T-helper 2 cell treated with Interferon-gamma antibody and Interleukin-4, amounts not matched to agents 5 μg/mL and 100 μg/mL, for 36 hours (primary cell): ENCODE results near the gene RAC2.

Source experiments
- DNase-seq: peaks from one replicate; pipeline ENCODE4 v3.0.0; 2021; ENCODE audit warnings: low spot score
- H3K27ac Mint-ChIP-seq: one replicate; pipeline ENCODE4 v1.8.0; 2021; ENCODE audit warnings: mild to moderate bottlenecking, mixed read lengths
- H3K27me3 Mint-ChIP-seq: one replicate; pipeline ENCODE4 v1.8.0; 2021; ENCODE audit warnings: low read depth, mixed read lengths
- H3K36me3 Mint-ChIP-seq: one replicate; pipeline ENCODE4 v1.8.0; 2021; ENCODE audit warnings: low read depth, mixed read lengths
- H3K4me1 Mint-ChIP-seq: one replicate; pipeline ENCODE4 v1.8.0; 2021; ENCODE audit warnings: low read depth, mixed read lengths
- H3K4me3 Mint-ChIP-seq: one replicate; pipeline ENCODE4 v1.8.0; 2022; ENCODE audit warnings: mild to moderate bottlenecking, moderate library complexity, mixed read lengths
- H3K9me3 Mint-ChIP-seq: one replicate; pipeline ENCODE4 v1.8.0; 2021; ENCODE audit warnings: mixed read lengths

The RAC2 gene

DNA sequence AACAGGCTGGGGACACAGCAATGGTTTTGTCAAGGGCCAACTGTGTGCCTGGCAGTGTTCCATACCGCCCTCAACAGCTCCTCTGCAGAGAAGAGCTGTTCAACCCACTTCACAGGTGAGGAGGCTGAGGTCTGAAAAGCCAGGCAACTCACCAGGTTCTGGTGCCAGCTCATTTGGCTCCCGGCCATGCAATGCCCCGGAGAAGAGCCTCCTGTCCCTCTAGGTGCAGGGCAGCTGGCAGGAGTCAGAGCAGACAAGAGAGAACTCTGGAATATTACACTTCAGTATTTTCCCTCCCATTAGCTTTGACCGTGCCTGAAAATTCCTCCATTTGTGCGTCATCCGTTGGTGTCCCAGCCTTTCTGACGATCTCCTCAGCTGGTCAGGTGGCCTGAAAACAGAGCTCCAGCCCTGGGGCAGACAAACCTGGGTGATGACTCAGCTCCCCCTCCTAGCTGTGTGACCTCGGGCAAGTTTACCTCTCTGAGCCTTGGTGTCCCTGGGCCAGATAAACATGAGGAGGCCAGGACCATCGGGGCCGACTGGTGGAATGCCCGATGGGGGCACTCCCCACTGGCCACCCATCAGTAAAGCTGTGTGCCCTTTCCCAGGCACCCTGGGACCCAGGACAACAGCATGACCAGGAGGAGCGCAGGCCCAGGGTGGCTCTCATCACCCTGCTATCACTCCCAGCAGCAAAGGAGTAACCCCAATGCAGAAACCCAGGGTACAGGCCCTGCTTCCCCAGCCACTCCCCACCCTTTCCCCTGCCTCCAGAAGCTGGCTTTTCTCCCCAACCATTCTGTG lies 46.4 kb downstream of the RAC2 start:
- peaks cover 1% of the 10 kb centered on the region for H3K9me3 Mint-ChIP-seq
- peaks cover 6% of the 10 kb centered on the region for H3K36me3 Mint-ChIP-seq
- H3K4me3 Mint-ChIP-seq = peak overlapping the region; percentile 88
- no peaks in the 10 kb centered on the region for H3K27me3 Mint-ChIP-seq
- no peak for DNase-seq
- peak overlapping the region; percentile 80 for H3K27ac Mint-ChIP-seq
- H3K4me1 Mint-ChIP-seq = peaks cover 42% of the 10 kb centered on the region

DNA sequence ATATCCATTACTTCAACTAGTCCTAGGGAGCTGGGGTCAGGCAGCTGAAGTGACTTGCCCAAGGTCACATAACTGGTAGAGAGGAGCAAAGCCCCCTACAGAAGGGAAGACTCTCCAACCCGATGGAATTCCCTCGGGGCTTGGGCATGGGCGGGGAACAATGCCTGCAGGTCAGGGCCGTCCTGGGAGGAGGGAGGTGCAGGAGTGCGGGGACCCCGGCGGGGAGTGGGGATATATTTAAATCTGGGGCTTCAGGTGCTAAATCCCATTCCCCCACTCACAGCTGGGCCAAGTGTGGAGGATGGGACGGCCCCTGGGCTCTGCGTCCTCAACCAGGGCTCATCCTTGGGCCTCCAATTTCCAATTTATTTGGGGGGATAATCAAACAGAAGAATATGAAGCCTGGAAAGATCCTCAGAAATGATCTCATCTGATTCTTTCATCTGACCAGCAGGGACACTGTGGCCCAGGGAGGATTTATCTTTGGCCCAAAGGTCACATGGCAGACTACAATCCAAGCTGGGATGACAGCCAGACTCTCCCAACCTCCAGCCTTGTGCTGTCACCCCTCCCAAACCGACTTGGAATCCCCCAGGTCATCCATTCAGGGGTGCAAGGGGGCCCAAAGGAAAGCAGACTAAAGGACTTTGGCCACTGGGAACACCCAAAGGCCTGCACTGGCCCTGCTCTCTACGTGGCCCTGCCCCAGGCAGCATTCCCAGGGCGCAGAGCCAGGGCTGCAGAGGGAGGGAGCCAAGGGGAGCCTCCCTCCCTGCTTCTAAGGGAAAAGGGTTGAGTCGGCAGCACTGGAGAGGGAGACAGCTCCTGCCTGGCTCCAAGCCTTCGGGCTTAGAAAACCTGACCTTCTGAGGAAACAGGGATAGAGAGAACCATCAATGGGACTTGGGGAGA lies 47.3 kb downstream of the RAC2 start:
- no peak for DNase-seq
- Mint-ChIP-seq H3K36me3 (peaks cover 9% of the 10 kb centered on the region), H3K4me1 (peaks cover 46% of the 10 kb centered on the region), H3K4me3 (no peak overlapping the region), H3K27me3 (no peaks in the 10 kb centered on the region), H3K9me3 (peaks cover 4% of the 10 kb centered on the region), H3K27ac (no peak overlapping the region)

DNA sequence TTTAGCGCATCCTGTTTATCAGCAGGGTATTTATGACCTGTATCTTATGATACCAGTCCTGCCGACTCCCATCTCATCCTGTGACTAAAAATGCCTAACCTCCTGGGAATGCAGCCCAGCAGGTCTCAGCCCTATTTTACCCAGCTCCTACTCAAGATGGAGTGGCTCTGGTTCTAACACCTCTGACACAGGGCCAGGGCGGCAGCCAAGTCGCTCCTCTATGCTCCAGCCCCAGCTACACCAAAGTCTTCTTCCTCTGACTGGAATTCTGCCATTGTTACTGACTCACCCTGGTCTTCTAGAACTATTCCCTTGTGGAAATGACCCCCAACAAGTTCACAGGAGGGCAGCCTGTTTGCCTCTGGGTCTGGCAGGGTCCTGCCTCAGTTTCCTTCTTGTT lies 48.1 kb downstream of the RAC2 start:
- Mint-ChIP-seq H3K27ac (no peak overlapping the region), H3K9me3 (peaks cover 4% of the 10 kb centered on the region), H3K4me3 (no peak overlapping the region), H3K4me1 (peaks cover 46% of the 10 kb centered on the region), H3K27me3 (no peaks in the 10 kb centered on the region), H3K36me3 (peaks cover 9% of the 10 kb centered on the region)
- no peak for DNase-seq

DNA sequence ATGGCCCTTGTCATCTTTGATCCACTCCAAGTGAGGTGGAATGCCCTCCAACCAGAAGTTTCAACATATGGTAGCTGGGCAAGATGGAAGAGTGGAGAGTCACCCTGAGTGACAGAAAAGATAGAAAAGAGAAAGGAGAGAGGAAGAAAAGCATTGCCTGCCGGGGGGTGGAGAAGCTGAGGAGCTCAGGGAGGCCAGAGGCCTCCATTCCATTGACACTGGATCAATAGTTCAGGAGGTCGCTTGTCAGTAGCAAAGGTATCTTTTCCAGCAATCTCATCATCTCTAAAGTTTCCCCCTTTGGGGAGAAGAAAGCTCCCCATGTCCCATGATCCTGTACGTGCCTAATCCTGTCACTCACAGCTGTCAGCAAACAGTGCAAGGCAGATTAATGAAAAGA lies 49.3 kb downstream of the RAC2 start:
- H3K4me1 Mint-ChIP-seq = peaks cover 44% of the 10 kb centered on the region
- H3K4me3 Mint-ChIP-seq = no peak overlapping the region
- H3K27ac Mint-ChIP-seq = peak overlapping the region; percentile 83
- H3K9me3 Mint-ChIP-seq = peaks cover 4% of the 10 kb centered on the region
- H3K27me3 Mint-ChIP-seq = no peaks in the 10 kb centered on the region
- peaks cover 13% of the 10 kb centered on the region for H3K36me3 Mint-ChIP-seq
- DNase-seq = no peak

DNA sequence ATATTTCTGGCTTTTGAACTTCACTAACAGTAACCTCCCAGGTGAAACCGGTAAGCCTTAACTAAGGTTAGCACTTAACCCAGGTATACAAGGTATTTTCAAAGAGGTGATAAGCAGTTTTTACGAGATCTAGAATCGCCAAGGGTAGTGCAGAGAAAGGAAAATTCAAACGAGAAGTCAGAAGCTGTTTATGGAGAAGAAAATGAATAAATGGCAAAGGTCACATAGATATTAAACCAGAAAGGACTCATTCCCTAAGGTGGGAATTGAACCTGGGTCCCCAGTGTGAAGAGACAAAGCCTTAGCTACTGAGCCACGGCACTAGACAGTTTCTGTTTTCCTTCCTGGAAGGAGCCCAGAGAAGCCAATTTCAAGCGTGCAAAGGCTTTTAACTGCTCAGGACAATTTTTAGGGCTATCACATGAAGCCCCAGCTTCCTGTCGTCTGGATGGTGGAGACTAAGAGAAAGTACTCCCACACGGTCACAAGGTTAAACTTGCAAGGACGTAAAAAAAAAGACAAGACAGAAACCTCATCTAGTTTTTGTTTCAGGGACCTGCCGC lies 50.4 kb downstream of the RAC2 start:
- Mint-ChIP-seq H3K4me3 (peak overlapping the region; percentile 49), H3K4me1 (peaks cover 50% of the 10 kb centered on the region), H3K36me3 (peaks cover 17% of the 10 kb centered on the region), H3K9me3 (peaks cover 4% of the 10 kb centered on the region), H3K27me3 (no peaks in the 10 kb centered on the region), H3K27ac (peak overlapping the region; percentile 83)
- DNase-seq = peak; percentile 53

DNA sequence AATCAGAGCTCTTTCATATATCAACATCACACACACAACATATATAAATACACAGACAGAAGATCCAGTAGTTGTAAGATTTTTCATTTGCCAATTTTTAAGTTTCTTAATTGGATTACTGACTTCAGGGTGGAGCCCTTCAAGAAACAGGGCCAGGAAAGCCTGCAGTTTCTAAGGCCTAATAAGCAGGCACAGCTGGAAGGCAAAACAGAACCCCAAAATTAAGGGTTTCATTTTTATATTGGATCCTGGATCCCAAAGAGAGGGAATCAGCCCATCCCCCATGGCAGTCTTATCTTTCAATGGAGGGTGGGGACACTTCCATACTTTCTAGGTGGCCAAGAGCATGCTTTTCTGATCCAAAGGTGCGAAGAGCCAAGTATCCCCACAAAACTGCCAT lies 51.3 kb downstream of the RAC2 start:
- Mint-ChIP-seq H3K36me3 (peaks cover 17% of the 10 kb centered on the region), H3K27ac (no peak overlapping the region), H3K4me3 (no peak overlapping the region), H3K4me1 (peaks cover 46% of the 10 kb centered on the region), H3K27me3 (no peaks in the 10 kb centered on the region), H3K9me3 (peaks cover 4% of the 10 kb centered on the region)
- no peak for DNase-seq

DNA sequence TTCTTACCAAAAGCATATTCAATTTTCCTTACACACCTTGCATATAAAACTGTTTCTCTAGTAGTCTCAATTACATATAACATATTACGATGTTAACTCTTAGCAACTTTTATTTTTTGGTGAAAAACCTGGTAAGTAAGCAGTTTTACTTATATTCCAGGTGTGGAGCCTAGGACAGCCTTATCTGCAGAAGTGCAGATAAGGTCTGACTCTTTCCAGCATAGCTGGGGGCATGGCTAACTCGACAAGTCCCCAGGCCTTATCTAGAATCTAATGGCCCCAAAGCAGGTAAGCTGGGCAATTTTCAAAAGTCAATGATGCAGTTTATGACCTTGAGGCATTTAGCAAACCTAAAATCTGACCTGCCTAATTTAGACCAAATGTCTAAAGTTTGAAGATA lies 51.9 kb downstream of the RAC2 start:
- Mint-ChIP-seq H3K4me3 (no peak overlapping the region), H3K27ac (no peak overlapping the region), H3K36me3 (peaks cover 17% of the 10 kb centered on the region), H3K9me3 (peaks cover 4% of the 10 kb centered on the region), H3K4me1 (peaks cover 44% of the 10 kb centered on the region), H3K27me3 (no peaks in the 10 kb centered on the region)
- no peak for DNase-seq

DNA sequence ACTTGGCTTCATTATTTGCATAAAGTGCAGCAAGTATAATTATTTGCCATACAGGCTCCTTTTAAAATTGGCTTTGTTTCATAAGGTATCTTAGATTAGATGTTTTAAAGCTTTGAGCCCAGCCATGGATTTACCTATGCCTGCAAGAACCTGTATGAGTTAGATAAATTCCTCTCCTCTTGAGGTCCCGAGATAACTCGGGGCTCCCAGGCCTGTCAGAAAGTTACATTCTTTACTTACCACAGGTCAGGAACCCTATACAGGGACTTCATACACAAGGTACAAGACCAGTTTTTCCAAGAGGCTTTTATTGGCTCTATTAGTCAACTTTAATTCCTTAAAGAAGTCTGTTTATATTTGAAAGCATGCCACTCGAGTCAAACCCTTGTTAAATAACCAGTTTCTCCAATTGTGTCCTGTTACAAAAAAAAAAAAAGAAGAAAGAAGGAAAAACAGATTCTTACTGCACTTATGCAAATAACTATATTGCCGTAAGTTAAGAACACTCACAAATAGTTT lies 53.7 kb downstream of the RAC2 start:
- Mint-ChIP-seq H3K4me1 (peaks cover 57% of the 10 kb centered on the region), H3K27me3 (no peaks in the 10 kb centered on the region), H3K9me3 (peaks cover 4% of the 10 kb centered on the region), H3K36me3 (peaks cover 17% of the 10 kb centered on the region), H3K27ac (no peak overlapping the region), H3K4me3 (no peak overlapping the region)
- DNase-seq = no peak

DNA sequence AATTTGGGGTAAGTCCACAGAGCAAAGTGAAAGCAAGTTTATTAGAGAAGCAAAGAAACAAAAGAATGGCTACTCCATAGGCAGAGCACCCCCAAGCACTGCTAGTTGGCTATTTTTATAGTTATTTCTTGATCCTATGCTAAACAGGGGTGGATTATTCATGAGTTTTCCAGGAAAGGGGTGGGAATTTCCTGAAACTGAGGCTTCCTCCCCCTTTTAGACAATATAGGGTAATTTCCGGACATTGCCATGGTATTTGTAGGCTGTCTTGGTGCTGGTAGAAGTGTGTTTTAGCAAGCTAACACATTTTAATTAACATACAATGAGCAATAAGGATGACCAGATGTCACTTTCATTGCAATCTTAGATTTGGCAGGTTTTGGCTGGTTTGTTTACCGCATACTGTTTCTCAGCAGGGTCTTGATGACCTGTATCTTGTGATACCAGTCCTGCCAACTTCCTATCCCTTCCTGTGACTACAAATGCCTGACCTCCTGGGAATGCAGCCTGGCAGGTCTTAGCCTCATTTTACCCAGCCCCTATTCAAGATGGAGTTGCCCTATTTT lies 55.1 kb downstream of the RAC2 start:
- DNase-seq = no peak
- H3K27me3 Mint-ChIP-seq = no peaks in the 10 kb centered on the region
- peaks cover 53% of the 10 kb centered on the region for H3K4me1 Mint-ChIP-seq
- H3K4me3 Mint-ChIP-seq = no peak overlapping the region
- peak overlapping the region; percentile 17 for H3K27ac Mint-ChIP-seq
- peaks cover 4% of the 10 kb centered on the region for H3K9me3 Mint-ChIP-seq
- peaks cover 15% of the 10 kb centered on the region for H3K36me3 Mint-ChIP-seq

DNA sequence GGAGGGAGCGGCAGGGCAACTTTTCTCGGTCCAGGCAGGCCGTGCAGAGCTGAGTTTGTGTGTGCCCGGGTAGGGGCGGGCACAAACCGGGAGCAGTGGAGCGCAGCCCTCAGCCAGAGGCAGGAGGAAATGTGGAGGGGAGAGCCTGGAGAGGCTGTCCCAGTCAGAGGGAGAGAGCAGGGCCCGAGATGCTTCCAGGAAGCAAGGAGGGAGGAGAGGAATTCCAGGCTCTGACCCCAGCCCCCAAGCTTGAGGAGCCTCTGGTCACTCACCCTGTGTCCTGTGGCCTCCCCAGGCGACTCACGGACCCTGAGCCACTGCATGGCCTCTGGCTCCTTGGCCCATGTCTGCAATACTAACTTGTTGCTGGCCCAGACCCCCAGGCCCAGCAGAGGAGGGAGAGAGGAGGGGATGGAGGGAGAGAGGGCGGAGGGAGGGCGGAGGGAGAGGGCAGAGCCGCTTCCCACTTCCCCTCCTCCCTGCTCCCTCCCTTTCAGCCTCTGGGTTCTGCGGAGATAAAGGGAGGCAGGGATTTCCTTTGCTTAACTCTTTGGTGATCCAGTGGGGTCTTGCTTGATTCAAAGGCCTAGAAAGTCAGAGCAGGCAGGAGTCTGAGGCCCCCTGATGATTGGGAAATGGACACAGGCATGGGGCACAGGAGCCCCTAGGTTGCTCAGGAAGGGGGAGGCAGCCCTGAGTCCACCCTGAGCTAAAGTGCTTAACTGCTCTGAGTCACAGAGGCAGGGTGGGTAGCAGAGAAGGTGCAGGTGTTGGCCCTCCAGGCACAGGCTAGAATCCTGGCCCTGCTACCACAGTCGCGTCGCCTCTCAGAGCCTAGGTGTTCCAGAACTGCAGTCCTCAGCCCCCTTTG lies 55.9 kb downstream of the RAC2 start, which contains the start of gene C1QTNF6:
Gene C1QTNF6 (minus strand): TSS at position 357 of the 871 bp plus-strand sequence. CDS start 34 bp downstream, at position 323.
- Mint-ChIP-seq H3K27me3 (no peaks in the 10 kb centered on the region), H3K9me3 (peaks cover 4% of the 10 kb centered on the region), H3K4me1 (peaks cover 50% of the 10 kb centered on the region), H3K36me3 (peaks cover 15% of the 10 kb centered on the region), H3K27ac (peak within 1 kb of the TSS; percentile 31), H3K4me3 (peak within 1 kb of the TSS; percentile 36)
- no peak for DNase-seq

DNA sequence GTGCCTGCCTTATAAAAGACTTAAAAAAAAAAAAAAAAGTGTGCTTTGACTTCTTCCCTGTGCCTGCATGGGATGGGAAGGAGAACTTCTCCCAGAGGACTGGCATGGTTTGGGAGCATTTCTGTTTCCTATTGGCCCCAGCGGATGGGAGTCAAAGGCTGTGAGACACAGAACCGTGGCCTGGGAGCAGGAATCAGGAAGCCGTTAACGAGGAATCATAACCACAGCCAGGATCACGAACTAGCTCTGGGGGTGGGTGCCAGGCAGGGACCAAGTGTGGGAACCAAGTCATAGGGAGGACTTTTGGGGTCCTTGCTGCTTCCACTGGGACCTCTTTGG lies 56.5 kb downstream of the RAC2 start:
- Mint-ChIP-seq H3K4me3 (peak overlapping the region; percentile 36), H3K36me3 (peaks cover 10% of the 10 kb centered on the region), H3K9me3 (peaks cover 2% of the 10 kb centered on the region), H3K4me1 (peaks cover 44% of the 10 kb centered on the region), H3K27me3 (no peaks in the 10 kb centered on the region), H3K27ac (peak overlapping the region; percentile 31)
- no peak for DNase-seq

DNA sequence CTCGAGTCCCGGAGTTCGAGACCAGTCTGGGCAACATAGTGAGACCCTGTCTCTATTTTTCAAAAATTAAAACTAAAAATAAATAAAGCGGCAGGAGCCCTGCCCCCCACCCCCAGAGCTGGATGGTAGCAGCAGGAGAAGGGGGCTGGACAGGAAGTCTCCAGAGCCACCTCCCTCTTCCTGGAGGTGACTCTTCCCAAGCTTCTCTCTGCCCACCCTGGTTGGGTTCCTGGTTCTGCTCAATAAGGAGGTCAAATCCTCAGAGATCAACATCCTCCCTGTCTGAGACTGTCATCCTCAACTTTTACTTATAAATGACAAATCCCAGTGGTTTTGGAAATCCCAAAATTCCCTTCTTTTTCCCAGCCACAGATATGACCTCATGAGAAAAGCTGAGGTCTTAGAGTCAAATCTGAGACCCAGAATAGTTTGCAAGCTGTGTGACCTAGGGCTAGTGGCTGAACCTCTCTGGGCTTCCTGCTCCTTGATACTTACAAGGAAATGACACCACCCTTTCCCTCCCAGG lies 57.0 kb downstream of the RAC2 start:
- Mint-ChIP-seq H3K4me1 (peaks cover 43% of the 10 kb centered on the region), H3K27ac (no peak overlapping the region)

More for the DNA sequence above, 57.0 kb downstream of the RAC2 start:
- H3K36me3 Mint-ChIP-seq = peaks cover 9% of the 10 kb centered on the region
- no peaks in the 10 kb centered on the region for H3K9me3 Mint-ChIP-seq
- no peaks in the 10 kb centered on the region for H3K27me3 Mint-ChIP-seq
- no peak for DNase-seq
- peak overlapping the region; percentile 73 for H3K4me3 Mint-ChIP-seq
